Measurements from ENCODE around the gene ALPK1.
A peak's percentile ranks its signal among the peaks of the same experiment; 100 is the strongest.

The ALPK1 gene

GRCh38 chr4:112329672-112330375 is 32.7 kb downstream of the ALPK1 start:
- DNase-seq = no peak

- DNase-seq = no peak
Observed at GRCh38 chr4:112330921-112331320, 33.8 kb downstream of the ALPK1 start.

- DNase-seq = no peak
Observed at GRCh38 chr4:112332398-112332797, 35.2 kb downstream of the ALPK1 start.

- DNase-seq = no peak
Observed at GRCh38 chr4:112340023-112340422, 42.9 kb downstream of the ALPK1 start.

GRCh38 chr4:112341033-112341432 is 43.9 kb downstream of the ALPK1 start:
- no peak for DNase-seq

- DNase-seq = no peak
Observed at GRCh38 chr4:112343330-112344080, 46.3 kb downstream of the ALPK1 start.

GRCh38 chr4:112348488-112349158 is 51.5 kb downstream of the ALPK1 start:
- peak; percentile 62 for DNase-seq

GRCh38 chr4:112352736-112353135 is 55.6 kb downstream of the ALPK1 start:
- DNase-seq = no peak

GRCh38 chr4:112355662-112356061 is 58.5 kb downstream of the ALPK1 start:
- DNase-seq = no peak

GRCh38 chr4:112357453-112357852 is 60.3 kb downstream of the ALPK1 start:
- no peak for DNase-seq

- DNase-seq = no peak
Observed at GRCh38 chr4:112357897-112358296, 60.7 kb downstream of the ALPK1 start.

- DNase-seq = no peak
Observed at GRCh38 chr4:112358415-112358814, 61.2 kb downstream of the ALPK1 start.

- no peak for DNase-seq
Observed at GRCh38 chr4:112358952-112359749, 62.0 kb downstream of the ALPK1 start.

GRCh38 chr4:112361181-112361791 is 64.1 kb downstream of the ALPK1 start:
- peak; percentile 26 for DNase-seq

GRCh38 chr4:112370466-112370865 is 73.3 kb downstream of the ALPK1 start:
- DNase-seq = no peak

- no peak for DNase-seq
Observed at GRCh38 chr4:112371361-112371760, 74.2 kb downstream of the ALPK1 start.

GRCh38 chr4:112374850-112375249 is 77.7 kb downstream of the ALPK1 start:
- DNase-seq = no peak

- no peak for DNase-seq
Observed at GRCh38 chr4:112377171-112377570, 80.0 kb downstream of the ALPK1 start.

GRCh38 chr4:112377594-112378242 is 80.5 kb downstream of the ALPK1 start:
- DNase-seq = no peak

GRCh38 chr4:112378243-112378620 is 81.1 kb downstream of the ALPK1 start:
- no peak for DNase-seq

- no peak for DNase-seq
Observed at GRCh38 chr4:112378858-112379257, 81.7 kb downstream of the ALPK1 start.

GRCh38 chr4:112379306-112379705 is 82.1 kb downstream of the ALPK1 start:
- DNase-seq = no peak
